Measurements from ENCODE around the gene ELP5.

ELP5 gene

DNA sequence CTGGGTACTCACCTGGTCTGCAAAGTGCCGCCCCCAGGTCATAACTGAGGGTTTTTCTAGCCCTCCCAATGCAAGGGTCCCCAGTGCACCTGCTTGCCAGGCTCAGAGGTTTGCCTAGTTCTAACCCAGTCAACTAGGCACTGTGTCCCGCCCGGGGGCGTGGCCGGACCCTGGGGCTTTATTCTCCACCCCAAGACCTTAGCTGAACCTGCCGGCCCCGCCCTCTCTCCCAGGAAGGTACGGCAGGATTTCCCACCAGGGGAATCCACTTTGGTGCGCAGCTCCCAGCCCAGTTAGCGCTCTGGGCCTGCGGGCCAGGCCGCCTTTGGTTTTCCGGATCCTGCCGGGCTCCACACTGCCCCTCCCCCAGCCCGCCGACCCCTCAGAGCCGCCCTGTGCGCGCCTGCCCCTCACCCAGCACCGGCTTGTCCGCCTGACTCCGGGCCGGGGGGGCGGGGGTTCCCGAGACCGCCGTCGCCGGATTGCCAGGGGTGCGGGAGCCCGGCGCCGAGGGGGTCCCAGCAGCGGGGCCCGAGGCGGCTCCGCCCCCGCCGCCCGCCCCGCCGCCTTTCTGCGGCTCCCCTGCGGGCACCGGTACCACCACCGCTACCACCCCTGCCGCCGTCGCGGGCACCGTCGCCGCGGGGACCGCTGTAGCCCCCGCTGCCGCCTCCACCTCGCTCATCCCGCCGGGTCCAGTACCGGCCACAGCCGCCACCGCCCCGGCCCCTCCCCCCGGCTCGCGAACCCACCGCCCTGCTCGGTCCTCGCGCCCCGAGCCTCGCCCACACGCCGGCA is 42.0 kb downstream of the ELP5 start:
- no peaks in the 10 kb centered on the region for H3K36me3 Mint-ChIP-seq
- ATAC-seq, result peak; percentile 3
- no peak overlapping the region for H3K27ac Mint-ChIP-seq
- no peak overlapping the region for H3K4me3 Mint-ChIP-seq
- H3K9me3 Mint-ChIP-seq, result no peaks in the 10 kb centered on the region
- H3K27me3 Mint-ChIP-seq, result peaks cover 64% of the 10 kb centered on the region
- peaks cover 23% of the 10 kb centered on the region for H3K4me1 Mint-ChIP-seq

DNA sequence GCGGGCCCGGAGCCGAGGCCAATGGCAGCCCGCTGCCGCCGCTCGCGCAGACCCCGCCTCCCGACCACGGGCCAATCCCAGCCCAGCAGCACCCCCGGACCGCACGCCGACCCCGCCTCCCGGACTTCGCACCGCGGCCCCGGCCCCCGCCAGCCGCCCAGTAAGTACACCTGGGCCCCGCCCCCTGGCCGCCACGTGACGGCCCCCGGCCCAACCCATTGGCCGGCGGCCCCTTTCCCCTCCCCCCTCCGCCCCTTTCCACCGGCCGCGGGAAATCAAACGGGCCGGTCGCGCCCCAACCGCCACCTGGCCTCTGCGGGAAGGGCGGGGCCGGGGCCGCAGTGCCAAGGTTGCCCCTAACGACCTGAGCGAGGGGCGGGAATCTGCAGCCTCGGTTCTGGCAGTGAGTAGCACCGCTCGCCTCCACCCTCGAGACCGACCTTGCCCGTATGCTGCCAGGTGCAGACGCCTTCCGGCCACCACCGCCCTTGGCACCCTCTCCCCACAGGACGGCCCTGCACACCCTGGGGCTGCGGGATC is 42.7 kb downstream of the ELP5 start, which contains the start of gene YBX2:
Gene YBX2, minus strand, starts transcription at position 26 of the 540 bp plus-strand sequence. CDS start 139 bp downstream, outside the sequence.
- H3K27ac Mint-ChIP-seq, result peak within 1 kb of the TSS; percentile 44
- no peaks in the 10 kb centered on the region for H3K9me3 Mint-ChIP-seq
- peak within 1 kb of the TSS; percentile 82 for H3K4me3 Mint-ChIP-seq
- H3K27me3 Mint-ChIP-seq, result peaks cover 63% of the 10 kb centered on the region
- no peaks in the 10 kb centered on the region for H3K36me3 Mint-ChIP-seq
- peak; percentile 79 for ATAC-seq
- peaks cover 23% of the 10 kb centered on the region for H3K4me1 Mint-ChIP-seq

DNA sequence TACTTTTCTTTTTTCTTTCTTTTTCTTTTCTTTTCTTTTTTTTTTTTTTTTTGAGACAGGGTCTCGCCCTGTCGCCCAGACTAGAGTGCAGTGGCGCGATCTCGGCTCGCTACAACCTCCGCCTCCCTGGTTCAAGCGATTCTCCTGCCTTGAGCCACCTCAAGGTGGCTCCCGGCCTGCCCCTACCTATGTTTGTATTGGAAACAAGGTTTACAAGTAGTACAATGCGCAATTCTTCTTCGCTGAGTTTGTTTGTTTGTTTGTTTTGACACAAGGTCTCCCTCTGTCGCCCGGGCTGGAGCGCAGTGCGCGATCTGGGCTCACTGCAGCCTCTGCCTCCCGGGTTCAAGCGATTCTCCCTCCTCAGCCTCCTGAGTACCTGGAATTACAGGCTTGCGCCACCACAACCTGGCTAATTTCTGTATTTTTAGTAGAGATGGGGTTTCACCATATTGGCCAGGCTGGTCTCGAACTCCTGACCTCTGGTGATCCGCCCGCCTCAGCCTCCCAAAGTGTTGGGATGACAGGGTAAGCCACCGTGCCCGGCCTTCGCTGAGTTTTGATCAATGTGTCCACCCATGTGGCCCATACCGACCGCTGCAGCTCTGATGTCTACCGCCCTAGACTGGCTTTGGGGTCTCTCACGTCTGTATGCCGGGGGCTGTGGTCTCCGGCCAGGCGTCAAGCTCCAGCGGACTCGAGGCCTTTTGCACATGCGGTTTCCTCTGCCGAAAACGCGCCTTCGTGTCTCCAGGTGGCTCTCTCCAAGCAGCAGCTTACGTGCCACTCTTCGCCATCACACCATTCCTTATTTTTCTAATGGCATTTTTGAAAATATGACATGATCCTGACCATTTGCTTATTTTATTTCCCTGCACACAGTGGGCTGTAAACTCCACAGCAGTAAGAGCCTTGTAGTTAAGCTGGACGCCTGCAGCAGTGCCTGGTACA is 43.5 kb downstream of the ELP5 start:
- peak overlapping the region; percentile 82 for H3K4me3 Mint-ChIP-seq
- H3K9me3 Mint-ChIP-seq, result no peaks in the 10 kb centered on the region
- ATAC-seq, result no peak
- peak overlapping the region; percentile 44 for H3K27ac Mint-ChIP-seq
- H3K4me1 Mint-ChIP-seq, result peaks cover 23% of the 10 kb centered on the region
- no peaks in the 10 kb centered on the region for H3K36me3 Mint-ChIP-seq
- peaks cover 55% of the 10 kb centered on the region for H3K27me3 Mint-ChIP-seq

DNA sequence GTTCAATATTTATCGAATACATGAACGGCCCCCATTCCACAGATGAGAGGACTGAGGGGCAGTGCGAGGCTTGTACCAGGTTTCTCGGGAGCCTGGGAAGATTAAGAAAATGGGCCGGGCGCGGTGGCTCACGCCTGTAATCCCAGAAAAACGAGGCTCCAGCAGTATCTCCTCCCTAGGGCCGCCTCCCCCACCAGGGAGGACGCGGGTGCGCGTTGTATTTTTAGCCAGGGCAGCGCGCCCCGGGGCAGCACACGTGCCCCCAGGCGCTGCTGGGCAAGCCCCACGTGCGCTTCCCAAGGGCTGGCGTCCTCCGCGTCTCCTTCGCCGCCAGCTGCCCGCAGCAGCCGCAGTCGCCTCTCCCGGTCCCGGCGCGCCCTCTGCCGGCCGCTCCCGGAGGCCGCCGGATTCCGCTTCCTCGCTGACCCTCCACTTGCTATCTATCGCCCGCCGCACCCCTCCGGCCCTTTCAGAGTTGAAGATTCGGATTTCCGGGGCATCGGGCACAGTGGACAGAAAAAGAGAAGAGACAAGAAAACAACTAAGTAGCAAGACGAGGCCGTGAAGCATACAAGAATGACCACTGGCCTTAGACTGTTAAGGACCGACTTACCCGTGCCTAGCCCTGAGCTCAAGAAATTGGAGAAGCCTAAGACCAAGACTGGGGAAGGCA is 44.3 kb downstream of the ELP5 start:
- ATAC-seq, result peak; percentile 70
- peak overlapping the region; percentile 17 for H3K4me3 Mint-ChIP-seq
- H3K9me3 Mint-ChIP-seq, result no peaks in the 10 kb centered on the region
- H3K27ac Mint-ChIP-seq, result peak overlapping the region; percentile 6
- H3K36me3 Mint-ChIP-seq, result no peaks in the 10 kb centered on the region
- peaks cover 47% of the 10 kb centered on the region for H3K27me3 Mint-ChIP-seq
- peaks cover 23% of the 10 kb centered on the region for H3K4me1 Mint-ChIP-seq

DNA sequence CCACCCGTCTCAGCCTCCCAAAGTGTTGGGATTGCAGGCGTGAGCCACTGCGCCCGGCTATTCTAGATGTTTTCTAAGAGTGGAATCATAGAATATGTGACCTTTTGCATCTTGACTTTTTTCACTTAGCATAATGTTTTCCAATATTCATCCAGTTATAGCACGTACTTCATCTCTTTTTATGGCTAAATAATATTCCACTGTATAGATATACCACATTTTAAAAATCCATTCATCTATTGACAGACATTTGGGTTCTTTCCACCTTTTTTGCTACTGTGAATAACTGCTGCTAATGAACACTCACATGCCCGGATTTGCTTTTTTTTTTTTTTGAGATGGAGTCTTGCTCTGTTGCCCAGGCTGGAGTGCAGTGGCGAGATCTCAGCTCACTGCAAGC is 52.2 kb downstream of the ELP5 start:
- Mint-ChIP-seq H3K27me3 (no peaks in the 10 kb centered on the region), H3K36me3 (peaks cover 7% of the 10 kb centered on the region), H3K9me3 (no peaks in the 10 kb centered on the region), H3K4me1 (peaks cover 3% of the 10 kb centered on the region), H3K27ac (no peak overlapping the region), H3K4me3 (no peak overlapping the region)
- no peak for ATAC-seq

DNA sequence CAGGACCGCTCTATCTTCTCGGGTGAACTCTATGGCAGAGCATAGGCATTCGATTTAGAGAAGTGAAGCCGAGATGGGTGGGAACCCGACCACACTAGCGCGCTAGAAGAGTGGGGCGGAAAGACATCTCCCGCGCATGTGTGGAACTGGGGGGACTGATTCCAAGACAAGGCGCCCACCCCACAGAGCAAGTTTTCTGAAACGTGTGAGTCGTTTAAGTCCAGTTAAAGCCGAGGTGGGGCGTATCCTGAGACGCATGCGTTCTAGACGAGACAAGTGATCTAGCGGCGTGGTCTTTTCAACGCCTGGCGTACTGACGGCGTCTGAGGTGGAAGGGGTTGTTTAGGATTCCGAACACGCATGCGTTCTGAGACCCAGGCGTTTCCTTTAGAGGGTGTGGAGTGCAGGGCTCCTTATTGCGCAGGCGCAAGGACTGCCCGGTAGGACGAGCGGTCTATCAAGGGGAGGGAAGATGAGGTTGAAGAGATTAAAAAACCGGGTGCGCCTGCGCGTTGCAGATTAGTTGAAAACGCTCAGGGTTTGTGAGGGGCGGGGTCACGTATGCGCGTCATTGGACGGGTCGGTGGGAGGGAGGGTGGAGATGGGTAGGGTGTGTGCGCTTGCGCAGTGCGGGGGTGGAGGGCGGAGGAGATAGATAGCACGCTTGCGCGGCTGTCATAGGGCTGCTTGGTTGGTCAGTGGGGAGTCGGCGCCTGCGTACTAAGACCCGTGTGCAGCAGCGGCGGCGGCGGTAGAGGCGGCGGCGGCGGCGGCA is 55.1 kb downstream of the ELP5 start, which contains the start of gene EIF5A:
Gene EIF5A, plus strand, starts transcription at position 718 of the 775 bp plus-strand sequence. CDS start 2,008 bp downstream, outside the sequence.
- H3K4me1 Mint-ChIP-seq, result peaks cover 32% of the 10 kb centered on the region
- no peaks in the 10 kb centered on the region for H3K27me3 Mint-ChIP-seq
- ATAC-seq, result peak; percentile 90
- peak within 1 kb of the TSS; percentile 93 for H3K27ac Mint-ChIP-seq
- peaks cover 36% of the 10 kb centered on the region for H3K36me3 Mint-ChIP-seq
- no peaks in the 10 kb centered on the region for H3K9me3 Mint-ChIP-seq
- peak within 1 kb of the TSS; percentile 80 for H3K4me3 Mint-ChIP-seq

DNA sequence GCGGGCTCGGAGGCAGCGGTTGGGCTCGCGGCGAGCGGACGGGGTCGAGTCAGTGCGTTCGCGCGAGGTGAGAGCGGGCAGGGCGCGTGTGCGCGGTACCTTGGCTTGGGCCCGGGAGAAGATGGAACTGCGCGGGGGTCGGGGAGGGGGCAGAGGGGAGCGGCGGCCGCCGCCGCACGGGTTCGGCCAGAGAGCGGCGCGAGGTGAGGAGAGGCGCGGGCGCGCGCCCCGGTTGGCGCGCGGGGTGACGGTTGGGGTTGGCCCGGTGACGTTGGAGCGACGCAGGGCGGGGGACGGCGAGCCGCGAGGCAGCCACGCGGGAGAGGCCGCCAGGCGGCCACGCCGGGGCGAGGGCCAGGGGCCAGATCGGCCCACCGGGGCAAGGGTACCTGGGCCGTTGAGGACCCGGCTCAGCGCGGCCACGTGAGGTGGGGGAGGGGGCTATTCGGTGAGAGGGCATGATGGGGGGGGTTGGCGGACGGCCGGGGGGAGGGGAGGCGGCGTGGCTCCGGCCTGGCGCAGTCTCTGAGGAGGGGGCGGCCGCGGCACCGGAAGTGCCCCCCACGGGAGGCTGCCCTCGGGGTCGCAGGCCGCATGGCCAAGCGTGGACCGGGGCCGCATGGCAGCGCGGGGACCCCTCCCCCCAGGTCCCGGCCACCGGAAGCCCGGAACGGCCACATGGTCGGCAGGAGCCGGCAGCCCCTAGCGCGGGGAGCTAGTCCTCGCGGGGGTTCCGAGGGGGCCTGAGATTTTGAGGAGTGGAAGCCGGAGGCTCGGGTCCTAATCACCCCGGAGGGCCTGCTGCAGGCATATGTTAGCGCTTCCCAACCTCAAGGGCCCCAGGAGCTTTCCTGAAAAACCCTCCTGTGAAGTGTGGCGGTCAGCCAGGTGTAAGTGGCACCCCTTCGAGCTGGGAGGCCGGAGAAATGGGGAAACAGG is 55.9 kb downstream of the ELP5 start:
- no peaks in the 10 kb centered on the region for H3K27me3 Mint-ChIP-seq
- peak overlapping the region; percentile 80 for H3K4me3 Mint-ChIP-seq
- peak overlapping the region; percentile 93 for H3K27ac Mint-ChIP-seq
- no peaks in the 10 kb centered on the region for H3K9me3 Mint-ChIP-seq
- H3K4me1 Mint-ChIP-seq, result peaks cover 41% of the 10 kb centered on the region
- peaks cover 45% of the 10 kb centered on the region for H3K36me3 Mint-ChIP-seq
- peak; percentile 43 for ATAC-seq

DNA sequence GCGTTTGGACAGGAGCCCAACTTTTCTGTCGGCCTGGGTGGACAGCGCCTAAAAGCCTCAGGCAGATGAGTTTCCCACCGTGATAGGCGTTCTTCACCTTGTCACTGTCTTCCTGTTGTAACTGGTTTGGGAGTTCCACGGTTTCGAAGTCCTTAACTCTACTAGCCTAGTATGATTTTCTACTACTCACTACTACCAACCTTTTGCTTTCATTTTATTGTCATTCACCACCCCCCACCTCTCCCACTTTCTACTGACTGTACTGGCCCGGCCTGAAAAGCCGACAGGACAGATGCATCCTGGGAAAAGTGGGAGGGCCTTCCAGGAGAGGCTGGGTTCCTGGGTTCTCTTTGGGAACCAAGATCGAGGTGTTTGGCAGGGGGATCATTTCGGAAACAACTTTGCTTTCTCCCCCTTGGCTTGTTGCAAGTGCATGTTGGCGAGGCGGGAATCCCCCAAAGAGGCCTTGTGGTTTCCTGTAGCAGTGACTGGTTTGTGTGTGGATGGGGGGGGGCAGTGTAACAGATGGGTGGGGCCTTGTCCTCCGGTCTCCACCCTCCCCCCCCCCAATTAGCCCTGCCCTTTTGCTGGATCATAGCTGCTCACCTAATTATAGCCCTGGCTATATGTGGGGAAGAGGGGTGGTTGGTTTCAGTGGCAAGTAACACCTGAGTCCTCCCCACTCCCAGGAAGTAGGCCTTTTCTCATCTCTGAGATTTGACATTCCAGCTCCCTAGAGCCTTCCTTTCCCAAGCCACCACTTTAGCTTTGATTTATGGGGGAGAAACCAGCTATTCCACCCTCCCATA is 56.8 kb downstream of the ELP5 start:
- peak; percentile 49 for ATAC-seq
- peaks cover 49% of the 10 kb centered on the region for H3K4me1 Mint-ChIP-seq
- H3K4me3 Mint-ChIP-seq, result peak overlapping the region; percentile 80

More for the DNA sequence above, 56.8 kb downstream of the ELP5 start:
- H3K27ac Mint-ChIP-seq, result peak overlapping the region; percentile 93
- no peaks in the 10 kb centered on the region for H3K9me3 Mint-ChIP-seq
- no peaks in the 10 kb centered on the region for H3K27me3 Mint-ChIP-seq
- H3K36me3 Mint-ChIP-seq, result peaks cover 52% of the 10 kb centered on the region
